Measurements from ENCODE around the gene PHF12.

The PHF12 gene

GRCh38 chr17:28951428-28951990, at the start of gene PHF12:
Gene PHF12 (minus strand): TSS chr17:28951518. CDS start chr17:28950960, 558 bp downstream.
- CTCF ChIA-PET: interaction anchor here (0.7 to 3.9 kb wide), 13 partner anchors 10 to 616 kb away, joined by 3 to 62 read pairs (median 5); partner anchors contain the start of genes DHRS13, IFT20, RPL23A and TLCD1
- DNase-seq (ENCODE audit: extremely low spot score): peak; percentile 95
- TF ChIP-seq, protein P1, sequence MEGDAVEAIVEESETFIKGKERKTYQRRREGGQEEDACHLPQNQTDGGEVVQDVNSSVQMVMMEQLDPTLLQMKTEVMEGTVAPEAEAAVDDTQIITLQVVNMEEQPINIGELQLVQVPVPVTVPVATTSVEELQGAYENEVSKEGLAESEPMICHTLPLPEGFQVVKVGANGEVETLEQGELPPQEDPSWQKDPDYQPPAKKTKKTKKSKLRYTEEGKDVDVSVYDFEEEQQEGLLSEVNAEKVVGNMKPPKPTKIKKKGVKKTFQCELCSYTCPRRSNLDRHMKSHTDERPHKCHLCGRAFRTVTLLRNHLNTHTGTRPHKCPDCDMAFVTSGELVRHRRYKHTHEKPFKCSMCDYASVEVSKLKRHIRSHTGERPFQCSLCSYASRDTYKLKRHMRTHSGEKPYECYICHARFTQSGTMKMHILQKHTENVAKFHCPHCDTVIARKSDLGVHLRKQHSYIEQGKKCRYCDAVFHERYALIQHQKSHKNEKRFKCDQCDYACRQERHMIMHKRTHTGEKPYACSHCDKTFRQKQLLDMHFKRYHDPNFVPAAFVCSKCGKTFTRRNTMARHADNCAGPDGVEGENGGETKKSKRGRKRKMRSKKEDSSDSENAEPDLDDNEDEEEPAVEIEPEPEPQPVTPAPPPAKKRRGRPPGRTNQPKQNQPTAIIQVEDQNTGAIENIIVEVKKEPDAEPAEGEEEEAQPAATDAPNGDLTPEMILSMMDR (IDR thresholded peaks at IDR 0.05; ENCODE audit: control extremely low read depth, extremely low read depth, low read depth, missing control alignments): no peak
- POLR2A ChIA-PET: interaction anchor here (0.6 to 3.8 kb wide), 5 partner anchors 12 to 317 kb away, joined by 3 to 20 read pairs (median 9); partner anchors contain the start of genes RPL23A and TLCD1

DNA sequence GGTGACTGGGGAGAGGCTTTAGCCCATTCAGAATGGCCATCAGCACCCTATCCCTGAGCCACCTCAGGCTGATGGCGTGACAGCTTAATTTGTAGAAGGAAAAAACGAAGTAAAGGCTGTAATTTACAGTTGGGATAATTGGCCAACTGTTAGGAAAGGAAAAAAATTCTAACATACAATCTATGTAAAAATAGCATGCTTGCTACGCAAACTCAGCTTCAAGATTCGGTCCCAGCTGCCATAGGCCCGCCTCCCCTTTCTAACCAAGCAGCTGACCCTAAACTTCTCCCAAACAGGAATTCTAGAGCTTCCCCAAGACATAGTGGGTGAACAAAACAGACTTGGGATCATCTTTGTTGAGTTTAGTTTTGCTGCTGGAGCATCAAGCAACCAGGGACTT, 49.7 kb upstream of the PHF12 start:
- DNase-seq (ENCODE audit: extremely low spot score): no peak
- TF ChIP-seq, protein P1 (IDR thresholded peaks at IDR 0.05; ENCODE audit: control extremely low read depth, extremely low read depth, low read depth, missing control alignments): no peak
- CTCF ChIA-PET: interaction anchor here (1.2 to 2.5 kb wide), 6 partner anchors 18 to 179 kb away, joined by 3 to 8 read pairs (median 4); partner anchors contain the start of gene MYO18A
- POLR2A ChIA-PET: no interaction called here

DNA sequence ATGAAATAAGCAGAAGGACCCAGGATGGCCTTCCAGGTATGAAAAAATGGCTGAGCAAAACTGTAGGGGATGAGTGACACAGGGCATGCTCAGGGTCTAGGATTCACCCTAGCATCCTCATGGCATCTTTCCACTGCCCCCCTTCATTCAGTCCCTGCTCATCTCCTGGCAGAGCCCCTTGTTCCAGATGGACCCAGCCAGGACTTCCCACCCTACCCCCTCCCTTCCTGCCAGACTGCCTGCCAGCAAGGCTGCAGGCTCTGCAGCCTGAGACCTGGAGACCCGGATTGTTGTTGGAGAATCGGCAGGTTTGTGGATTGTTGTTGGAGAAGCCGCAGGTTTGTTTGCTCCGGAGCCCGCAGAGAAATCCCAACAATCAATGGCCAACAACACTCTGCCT, 47.9 kb upstream of the PHF12 start:
- DNase-seq (ENCODE audit: extremely low spot score): no peak
- TF ChIP-seq, protein P1 (IDR thresholded peaks at IDR 0.05; ENCODE audit: control extremely low read depth, extremely low read depth, low read depth, missing control alignments): no peak
- ChIA-PET POLR2A (no interaction called here), CTCF (no interaction called here)

DNA sequence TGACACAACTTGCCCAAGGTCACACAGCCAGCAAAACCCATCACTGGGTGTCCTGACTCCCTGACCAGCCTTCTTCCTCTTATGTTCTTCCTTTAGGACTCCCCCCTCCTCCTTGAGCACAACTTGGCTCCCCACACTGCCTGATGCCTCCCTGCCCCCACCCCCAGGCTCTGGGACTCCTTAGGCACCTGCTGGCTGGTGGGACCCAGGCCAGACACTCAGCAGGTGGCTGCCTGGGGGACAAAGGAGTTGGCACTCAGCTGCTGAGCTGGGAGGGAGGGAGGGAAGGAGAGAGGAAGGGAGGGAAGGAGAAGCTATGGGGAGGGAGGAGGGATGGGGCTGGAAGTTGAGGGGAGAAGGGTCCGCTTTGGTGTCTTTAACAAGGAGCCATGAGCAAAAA, 46.5 kb upstream of the PHF12 start:
- POLR2A ChIA-PET: interaction anchor here (0.5 kb wide), 1 partner anchor 42 kb away, joined by 3 read pairs; no protein-coding TSS in a partner anchor
- TF ChIP-seq, protein P1 (IDR thresholded peaks at IDR 0.05; ENCODE audit: control extremely low read depth, extremely low read depth, low read depth, missing control alignments): no peak
- CTCF ChIA-PET: no interaction called here
- no peak for DNase-seq (ENCODE audit: extremely low spot score)

DNA sequence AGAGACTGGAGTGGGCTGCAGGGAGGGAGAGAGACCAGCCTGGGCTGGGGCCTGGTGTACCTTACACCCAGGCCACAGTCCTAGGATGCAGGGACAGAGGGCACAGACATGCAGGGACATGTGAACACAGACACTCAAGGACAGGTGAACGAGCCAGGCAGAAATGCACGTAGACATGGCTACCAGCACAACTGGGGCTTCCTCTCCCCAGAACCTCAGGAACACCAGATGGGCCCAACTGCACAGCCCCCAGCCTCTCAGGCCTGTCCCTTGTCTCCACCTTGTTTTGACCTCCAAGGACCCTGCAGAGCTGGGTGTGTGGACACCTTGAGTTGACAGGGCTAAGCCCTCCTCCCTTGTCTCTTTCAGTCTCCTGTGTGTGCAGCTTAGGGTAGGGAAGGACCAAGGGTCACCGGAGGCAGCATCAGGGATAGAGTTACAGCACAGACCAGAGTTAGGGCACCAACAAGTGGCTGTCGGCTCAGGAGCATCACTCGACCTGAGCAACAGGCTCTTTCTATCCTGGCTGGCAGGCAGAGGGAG, 45.3 kb upstream of the PHF12 start:
- no peak for DNase-seq (ENCODE audit: extremely low spot score)
- CTCF ChIA-PET: interaction anchor here (0.8 to 4.4 kb wide), 2 partner anchors 31 to 44 kb away, joined by 3 to 18 read pairs; no protein-coding TSS in a partner anchor
- POLR2A ChIA-PET: no interaction called here

DNA sequence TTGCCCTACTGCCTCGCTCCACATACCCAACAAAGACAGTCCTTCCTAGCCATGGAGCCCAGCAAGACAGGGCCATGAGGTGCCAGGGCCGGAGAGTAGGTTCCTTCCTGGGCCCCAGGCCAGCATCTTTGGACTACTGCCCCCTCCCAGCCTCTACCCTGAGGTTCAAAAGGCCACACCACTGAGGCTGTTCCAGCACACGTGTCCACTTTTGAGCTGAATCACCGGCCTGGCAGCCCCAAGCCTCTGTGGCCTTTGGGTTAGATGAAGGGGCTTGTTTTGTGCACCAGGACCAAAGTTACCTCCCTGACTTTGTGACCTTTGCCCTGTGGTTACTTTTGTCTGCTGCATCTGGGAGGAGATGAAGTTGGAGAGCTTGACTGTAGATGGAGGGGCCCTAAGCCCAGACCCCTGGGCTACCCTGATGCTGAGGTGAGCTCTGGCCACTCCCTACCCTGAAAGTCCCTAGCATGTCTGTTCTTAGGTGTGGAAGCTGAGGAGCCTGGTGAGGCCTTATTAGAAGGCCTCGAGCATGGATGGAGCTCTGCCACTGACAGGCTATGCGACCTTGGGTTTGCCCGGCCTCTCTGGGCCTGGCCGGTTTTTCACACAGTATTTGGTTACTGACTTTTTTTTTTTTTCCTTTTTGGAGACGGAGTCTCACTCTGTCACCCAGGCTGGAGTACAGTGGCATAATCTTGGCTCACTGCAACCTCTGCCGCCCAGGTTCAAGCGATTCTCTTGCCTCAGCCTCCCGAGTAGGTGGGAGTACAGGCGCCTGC, 42.5 kb upstream of the PHF12 start:
- no peak for DNase-seq (ENCODE audit: extremely low spot score)
- ChIA-PET CTCF (interaction anchor here (4.4 kb wide), 1 partner anchor 29 kb away, joined by 18 read pairs; no protein-coding TSS in a partner anchor), POLR2A (no interaction called here)
- TF ChIP-seq, protein P1 (IDR thresholded peaks at IDR 0.05; ENCODE audit: control extremely low read depth, extremely low read depth, low read depth, missing control alignments): no peak

More for the DNA sequence above, 45.3 kb upstream of the PHF12 start:
- TF ChIP-seq, protein P1 (IDR thresholded peaks at IDR 0.05; ENCODE audit: control extremely low read depth, extremely low read depth, low read depth, missing control alignments): no peak

Data from GM10248 (cell line).